NOMO-1 treated with dmso at 0.1 percent for 144 hours (cell line): ENCODE results near the gene KIF15.
A peak's percentile ranks its signal among the peaks of the same experiment; 100 is the strongest.
"Not testable (repeated sequence)": the region's sequence is repeated elsewhere in the genome, so short reads cannot be mapped to it uniquely, and the experiment has no call there.

Experiments
- DNase-seq: peaks from one replicate; lab custom pipeline; 2025; ENCODE audit not compliant: unreplicated experiment; lab: John Stamatoyannopoulos, UW

The KIF15 gene

DNA sequence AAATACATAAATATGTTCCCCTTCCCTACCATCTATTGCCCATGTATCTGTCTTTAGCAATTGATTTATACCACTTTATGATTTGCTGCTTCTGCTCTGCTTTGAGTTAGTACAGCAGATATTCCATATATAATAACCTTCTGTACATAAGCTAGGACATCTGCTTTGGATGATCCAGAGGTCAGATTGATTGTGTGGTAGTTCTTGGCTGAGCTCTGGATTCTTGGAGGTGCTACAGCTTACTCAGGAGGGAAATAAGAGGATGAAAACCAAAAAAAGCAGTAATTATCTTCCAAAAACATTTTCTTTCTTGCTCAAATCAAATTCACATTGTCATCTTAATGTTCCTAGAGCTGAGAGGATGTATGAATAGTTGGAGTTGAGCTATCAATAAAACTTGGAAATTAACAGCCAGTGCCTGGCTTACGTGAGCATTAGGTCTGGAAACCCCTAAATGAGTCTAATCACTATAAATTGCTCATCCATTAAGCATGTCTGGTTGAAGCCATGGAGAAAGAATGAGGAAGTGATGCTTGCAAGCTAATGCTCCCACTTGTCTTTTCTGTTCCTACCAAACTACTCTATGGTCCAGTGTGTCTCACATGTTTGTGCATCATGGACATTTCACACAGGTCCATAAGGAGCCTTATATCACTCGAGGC, 63.8 kb downstream of the KIF15 start:
- no peak for DNase-seq

DNA sequence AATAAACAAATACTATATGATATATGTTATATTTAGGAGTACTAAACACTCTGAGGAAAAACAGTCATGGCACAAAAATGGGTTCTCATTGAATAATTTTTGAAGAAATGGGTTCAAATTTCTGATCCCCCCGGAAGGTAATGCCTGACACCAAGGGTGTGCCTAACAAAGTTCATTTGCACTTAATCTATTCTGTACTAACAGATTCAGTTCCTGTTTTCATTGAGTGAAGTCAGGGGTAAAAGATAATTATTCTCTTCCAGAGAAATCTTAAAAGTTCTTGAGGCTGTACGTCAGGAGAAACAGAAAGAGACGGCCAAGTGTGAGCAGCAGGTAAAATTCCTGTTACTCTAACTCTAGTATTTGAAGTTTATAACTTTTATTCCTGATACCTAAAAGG, 65.6 kb downstream of the KIF15 start:
- DNase-seq: no peak

DNA sequence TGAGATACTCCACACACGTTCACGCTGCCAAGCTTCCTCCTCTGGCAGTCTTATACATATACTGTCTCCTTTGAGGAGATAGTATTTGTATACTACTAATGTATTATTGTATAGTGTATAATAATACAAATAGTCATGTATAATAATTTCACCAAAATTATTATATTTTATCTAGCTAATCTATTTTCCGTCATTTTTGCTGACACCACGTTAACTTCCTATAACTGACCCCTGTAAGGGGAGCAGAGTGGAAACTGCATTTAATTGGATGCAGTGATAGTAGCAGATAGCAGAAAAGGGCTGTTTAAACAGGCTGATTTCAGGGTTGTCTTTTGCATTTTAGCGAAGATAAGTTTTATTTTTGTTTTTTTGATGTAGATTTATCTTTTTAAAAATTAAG, 69.6 kb downstream of the KIF15 start:
- no peak for DNase-seq

DNA sequence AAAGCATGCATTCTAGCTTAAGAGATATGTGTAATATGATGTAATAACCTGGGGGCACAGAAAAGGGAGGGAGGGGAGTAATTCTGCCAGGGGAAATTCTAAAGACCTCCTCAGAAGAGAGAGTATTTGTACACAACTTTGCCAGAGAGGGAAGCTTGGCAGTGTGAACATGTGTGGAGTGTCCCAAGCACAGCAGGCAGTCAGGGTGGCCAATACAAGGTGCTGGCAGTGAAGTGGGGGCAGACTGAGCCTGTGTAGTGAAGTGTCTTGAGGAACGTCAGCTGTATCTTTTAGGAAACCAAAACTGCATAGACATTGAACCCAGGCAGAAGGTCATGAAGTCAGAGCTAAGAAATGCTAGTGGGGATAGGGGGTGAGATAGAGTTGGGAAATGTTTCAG, 70.4 kb downstream of the KIF15 start:
- DNase-seq: no peak

DNA sequence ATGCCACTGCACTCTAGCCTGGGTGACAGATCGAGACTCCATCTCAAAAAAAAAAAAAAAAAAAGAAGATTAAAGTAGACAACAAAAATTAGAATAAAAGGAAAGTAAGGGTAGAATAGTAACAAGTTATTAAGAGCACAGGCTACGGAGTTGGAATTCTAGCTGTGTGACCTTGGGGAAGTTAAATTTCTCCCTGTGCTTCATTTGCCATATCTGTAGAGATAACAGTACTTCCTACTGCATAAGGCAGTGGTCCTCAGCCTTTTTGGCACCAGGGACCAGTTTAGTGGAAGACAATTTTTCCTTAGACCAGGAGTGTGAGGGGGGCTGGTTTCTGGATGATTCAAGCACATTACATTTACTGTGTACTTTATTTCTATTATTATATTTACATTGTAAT, 71.4 kb downstream of the KIF15 start:
- DNase-seq: no peak

DNA sequence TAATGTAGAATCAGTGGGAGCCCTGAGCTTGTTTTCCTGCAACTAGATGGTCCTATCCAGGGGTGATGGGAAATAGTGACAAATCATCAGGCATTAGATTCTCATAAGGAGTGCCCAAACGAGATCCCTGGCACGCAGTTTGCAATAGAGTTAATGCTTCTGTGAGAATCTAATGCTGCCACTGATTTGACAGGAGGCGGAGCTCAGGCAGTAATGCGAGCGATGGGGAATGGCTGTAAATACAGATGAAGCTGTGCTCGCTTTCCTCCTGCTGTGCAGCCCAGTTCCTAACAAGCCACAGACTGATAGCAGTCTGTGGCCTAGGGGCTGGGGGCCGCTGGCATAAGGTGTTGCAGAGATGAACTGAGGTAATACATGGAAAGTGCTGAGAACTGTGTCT, 71.8 kb downstream of the KIF15 start:
- no peak for DNase-seq

DNA sequence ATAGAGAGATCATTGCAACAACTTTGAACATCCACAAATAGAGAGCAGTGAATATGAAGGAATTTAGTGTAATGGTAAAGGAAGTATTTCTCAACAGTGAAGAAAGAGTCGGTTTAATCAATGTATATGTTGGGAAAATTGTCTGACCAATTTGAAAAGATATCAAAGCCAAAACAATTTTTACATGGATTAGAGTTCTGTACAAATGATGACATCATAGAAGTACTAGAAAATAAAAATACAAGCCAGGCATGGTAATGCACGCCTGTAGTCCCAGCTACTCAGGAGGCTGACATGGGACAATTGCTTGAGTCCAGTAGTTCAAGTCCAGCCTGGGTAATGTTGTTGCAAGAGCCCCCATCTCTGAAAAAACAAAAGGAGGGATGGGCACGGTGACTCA, 74.1 kb downstream of the KIF15 start:
- DNase-seq: no peak

DNA sequence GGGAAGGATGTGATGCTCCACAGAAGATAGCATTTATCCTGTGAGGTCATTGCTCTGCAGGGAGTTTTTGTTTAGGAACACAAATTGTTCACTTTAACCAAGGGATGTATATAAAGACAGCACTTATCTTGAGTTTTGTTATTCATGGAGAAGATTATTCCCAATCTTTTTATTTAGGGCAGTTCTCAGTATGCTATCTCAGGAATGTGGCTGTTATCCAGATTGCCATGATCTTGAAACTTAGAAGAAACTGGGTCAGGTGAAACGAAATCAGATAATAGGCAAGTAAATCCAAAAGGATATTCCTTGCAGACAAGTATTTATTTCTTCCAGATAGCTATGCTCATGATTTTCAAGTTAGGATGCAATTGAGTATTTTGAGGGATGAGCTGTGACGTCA, 80.8 kb downstream of the KIF15 start:
- no peak for DNase-seq

DNA sequence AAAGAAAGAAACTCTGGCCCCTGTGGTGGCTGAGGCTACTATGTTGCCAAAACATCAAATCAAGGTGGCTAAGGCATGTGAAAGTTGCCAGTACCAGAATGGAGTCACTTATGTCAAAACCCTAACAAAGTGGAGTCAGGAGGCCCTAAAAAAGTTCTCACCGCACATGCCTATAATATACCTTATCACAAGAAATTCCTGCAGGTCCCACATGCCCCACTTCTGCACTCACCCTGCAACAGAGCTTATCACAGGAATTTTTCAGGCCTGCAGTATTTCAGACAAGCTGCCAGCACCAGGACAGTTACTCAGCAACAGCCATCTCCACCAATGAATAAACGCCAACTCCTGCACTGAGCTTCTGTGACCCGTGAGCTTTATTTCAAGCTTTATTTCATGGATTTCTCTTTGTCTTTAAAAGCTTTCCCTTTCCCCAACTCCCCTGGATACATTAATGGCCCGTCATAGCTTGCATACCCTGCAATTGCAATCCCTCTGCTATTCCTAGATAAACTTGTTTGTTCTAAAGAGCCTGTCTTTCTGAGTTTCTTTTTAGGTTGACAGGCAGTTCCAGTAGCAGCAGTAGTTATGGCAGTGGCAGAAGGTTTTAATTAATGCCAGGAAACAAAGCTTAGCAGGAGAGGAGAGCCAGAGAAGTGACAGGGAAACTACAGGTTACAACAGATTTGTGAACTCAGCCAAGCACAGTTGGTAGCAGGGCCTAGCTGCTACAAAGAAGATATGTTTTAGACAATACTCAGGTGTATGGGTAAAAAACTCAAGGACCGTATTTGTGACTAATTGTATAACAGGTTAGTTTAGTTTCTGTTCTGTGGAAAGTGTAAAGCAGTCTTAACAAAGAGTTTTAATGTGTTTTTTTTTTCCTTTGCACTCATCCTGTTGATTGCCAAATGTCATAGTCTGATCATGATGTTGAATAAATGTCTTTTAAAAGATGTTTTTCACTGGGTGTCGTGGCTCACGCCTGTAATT, 84.2 kb downstream of the KIF15 start:
- DNase-seq: no peak

DNA sequence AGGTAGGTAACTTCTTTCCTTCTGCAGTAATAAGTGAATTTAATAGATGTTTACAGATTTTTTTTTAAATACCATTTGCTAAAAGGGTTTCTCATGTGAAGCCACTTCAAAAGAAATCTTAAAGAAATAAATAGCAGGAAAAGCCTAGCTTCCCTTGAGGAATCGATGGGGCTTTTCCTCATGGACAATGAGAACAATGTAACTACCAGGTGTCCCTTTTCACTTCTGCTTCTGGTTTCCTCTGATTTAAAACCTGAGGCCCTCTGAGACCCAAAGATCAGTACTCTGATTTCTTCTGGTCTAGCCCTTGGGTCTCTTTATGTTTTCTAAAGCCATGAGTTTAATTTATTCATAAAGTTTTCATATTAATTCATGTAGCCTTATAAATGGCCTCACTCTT, 87.0 kb downstream of the KIF15 start:
- DNase-seq: no peak

DNA sequence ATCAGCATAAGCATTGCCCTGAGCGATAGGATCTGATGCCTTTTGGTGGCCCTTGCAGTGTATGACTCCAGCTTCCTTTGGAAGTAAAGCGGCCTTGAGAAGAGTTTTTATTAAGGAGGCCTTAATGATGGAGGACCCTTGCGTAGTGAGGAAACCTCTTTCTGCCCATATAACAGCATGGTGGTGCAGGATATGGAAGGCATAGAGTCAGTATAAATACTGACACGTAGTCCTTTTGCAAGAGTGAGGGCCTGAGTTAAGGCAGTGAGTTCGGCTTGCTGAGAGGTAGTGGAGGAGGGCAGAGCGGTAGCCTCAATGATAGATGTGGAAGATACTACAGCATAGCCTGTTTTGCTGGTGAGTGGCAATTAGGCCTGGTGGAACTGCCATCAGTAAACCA, 95.1 kb downstream of the KIF15 start:
- DNase-seq: not testable (repeated sequence)

DNA sequence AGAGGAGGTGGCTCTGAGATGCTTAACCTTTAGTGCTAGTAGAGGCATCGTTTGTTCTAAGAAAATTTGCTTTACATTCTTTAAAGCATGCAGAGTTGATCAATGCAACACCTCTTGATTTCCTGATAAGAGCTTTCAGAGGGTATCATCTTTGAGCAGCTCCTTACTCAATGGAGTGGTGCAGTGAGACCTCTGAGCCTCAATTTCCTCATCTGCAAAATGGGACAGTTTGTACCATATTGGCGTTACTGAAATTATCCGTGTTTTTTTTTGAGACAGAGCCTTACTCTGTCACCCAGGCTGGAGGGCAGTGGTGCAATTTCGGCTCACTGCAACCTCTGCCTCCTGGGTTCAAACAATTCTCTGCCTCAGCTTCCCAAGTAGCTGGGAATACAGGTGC, 98.5 kb downstream of the KIF15 start:
- no peak for DNase-seq

DNA sequence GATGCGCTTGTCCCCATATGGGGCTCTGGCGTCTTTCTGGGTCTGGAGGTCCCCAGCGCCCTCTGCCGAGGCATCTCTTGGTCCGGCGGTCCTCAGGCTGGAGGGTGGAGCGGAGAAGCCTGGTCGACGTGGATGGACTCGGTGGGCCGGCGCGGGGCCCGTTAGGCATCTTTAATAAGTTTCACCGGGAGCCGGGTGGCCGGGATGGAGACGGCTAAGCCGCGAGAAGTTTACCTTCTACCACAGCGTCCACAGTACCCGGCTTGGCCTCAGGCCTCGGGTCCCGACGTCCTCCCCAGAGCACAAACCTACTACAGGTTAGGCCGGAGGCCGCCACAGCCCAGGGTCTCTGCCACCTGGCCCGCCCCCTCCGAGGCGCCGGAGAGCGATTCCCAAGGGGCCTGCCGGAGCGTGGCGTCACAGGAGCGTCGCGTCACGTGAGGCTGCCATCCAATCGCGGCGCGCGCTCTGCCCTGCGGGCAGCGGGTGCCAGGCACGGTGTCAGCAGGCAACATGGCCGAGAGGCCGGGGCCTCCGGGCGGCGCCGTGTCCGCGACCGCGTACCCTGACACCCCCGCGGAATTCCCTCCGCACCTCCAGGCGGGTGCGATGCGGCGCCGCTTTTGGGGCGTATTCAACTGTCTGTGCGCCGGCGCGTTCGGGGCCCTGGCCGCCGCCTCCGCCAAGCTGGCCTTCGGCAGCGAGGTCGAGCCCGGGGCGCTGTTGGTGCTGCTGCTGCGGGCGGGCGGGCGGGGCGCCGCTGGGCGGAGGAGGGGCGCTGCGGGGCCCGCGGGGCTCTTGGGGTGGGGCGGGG, 100.0 kb downstream of the KIF15 start, which contains the start of gene TMEM42:
Gene TMEM42 (plus strand): TSS at position 501 of the 814 bp plus-strand sequence. CDS start 13 bp downstream, at position 514.
- DNase-seq: peak; percentile 61

DNA sequence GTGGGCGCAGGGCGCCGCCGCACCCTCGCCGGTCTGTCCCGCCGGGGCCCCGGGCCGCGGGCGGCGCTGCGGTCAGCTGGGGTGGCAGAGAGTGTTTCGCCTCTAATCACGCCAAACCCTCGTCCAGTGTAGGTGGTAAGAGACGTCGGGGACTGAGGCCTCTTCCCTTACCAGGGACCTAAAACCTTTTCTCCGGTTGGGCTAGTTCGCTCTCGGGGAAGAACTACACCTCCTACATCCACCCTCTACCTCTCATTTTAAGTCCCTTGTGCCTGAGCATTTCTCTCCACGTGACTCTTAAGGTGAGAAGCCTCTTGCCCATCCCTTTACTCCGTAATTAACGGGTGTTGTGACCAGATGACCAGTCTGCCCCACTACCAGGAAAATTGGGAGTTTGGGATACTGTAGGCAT, 100.6 kb downstream of the KIF15 start:
- DNase-seq: no peak

DNA sequence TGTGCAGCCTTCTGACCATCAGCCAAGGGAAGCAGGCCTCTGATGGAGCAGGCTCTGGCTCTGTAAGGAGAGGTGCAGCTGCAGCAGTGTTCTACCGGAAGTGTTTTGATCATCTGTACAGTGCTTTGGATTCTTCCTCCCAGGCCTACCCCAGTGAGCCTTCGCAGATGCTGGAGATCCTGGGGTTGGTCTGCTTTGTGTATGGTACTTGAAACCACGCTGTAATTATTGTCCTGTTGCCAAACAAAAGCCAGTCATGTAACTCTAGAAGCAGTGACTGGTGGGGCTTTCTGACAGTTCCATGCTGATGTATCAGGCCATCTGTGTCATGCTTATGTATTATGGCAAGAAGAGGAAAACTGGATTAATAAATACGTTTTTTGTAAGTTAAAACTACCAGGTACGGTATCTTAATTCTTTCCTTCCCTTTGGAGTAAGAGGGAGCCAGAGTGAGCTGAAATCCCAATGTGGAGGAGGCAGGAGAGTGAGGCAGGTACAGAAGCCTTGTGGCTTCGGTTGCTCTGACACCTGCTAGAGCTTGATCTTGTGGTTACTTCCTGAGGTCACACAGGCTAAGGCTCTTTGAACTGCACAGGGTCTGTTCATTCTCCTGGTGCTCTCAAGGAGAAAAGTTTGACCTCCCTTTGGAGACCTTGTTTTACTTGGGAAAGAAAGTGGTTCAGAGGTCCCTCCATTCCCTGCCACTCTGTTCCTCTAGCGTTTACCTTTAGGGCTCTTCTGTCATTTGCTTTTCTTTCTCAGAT, 103.9 kb downstream of the KIF15 start:
- DNase-seq: no peak

DNA sequence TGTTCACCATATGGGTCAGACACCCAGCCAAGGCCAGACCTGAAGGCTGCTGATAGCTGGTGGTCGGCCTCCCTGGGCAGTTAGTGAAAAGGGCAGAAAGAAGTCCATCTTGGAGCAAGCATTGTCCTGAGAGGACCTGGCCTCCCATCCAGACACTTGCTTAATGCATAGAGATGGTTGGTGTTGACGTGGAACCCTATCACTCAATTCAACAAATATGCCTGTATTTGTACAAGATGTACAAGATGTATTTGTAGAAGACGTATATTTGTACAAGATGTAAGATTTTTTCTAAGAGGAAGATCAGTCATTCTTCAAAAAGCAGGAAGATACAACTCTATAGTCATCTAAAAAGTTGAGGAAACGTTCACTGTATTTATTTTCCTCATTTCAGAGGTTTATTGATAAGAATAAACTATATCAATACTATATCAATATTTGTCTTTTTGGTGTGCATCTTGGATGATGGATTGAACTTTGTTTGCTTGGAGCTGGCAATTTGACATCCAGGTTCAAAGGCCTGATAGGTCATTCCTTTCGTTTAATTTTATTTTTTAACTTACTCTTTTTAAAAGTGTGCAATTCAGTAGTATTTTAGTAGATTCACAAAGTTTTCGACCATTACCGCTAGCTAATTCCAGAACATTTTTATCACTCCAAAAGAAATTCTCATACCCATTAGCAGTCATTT, 106.0 kb downstream of the KIF15 start:
- DNase-seq: no peak

DNA sequence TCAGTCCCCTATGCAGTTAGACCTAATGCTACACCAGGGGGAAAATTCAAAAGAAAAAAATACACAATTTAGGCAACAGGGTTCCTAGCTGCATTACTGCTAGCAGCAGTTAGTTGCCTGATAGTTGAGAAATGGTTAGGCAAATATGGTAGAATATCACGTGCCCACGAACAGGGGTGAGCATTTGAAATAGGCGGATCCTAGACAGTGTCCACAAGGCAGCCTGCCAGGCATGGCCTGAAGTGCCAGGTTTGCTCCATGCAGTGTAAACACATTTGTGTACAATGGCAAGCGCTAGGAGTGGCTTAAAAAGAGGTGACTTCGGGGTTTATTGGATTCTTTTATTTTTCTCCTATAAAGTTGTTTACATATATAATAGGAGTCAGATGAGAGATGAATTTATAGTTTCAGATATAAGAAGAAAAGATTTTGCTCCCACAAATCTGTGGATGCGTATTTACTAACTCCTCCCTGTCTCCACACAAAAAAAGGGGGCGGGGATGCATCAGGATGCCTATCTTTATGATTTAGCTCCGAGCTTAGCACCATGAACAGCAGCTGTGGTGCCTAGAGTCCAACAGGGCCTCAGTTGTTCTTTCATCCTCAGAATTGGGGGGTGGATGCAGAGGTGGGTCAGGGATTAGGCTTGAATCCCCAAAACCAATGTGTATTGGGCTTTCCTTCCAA, 108.9 kb downstream of the KIF15 start:
- no peak for DNase-seq

DNA sequence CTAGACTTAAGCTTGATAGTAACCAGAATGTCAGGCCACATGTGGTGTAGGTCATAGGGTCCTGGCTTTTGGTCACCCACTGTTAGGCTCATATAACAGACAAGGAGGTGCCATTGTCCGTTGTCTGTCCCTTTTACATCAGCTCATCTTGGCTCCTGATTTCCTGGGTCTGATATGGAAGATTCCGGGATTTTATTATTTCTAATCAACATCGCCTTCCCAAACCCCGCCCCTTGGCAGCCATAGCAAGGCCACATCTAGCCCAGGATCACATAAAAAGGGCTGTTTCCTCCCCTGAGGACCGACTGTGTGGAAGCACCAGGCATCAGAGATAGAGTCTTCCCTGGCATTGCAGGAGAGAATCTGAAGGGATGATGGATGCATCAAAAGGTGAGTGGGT, 112.7 kb downstream of the KIF15 start, which contains the start of gene TGM4:
Gene TGM4 (plus strand): TSS at position 301 of the 400 bp plus-strand sequence. CDS start 71 bp downstream, at position 372.
- no peak for DNase-seq

DNA sequence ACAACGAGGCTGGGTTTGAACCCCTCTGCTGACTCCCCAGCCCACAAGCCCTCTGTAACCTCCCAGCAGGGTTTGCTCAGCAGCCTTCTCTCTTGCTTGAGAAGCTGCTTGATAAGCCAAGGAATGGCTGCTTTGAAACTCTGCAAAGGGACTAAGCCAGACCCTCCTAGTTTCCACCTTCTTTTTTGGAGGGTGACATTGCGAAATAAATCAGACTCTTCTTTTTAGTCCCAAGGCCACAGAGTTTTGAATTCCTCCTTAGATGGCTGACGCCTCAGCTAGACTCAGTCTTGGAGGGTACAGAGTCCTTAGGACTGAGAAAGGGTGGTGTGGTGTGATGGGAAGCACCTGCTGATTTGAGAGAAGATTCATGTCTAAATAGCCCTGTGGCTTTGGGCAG, 114.0 kb downstream of the KIF15 start:
- DNase-seq: no peak
